Activated naive CD4-positive, alpha-beta T cell treated with anti-CD3 and anti-CD28 coated beads for 36 hours (primary cell): ENCODE results near the gene VSNL1. TPM values are rescaled to one million over a fixed set of nuclear protein-coding genes. Genes with fewer than 3 reads are reported as not detected.

Experiments
- CTCF ChIA-PET: fragments of 350-600 bp; sonication (Branson Sonifier 250); formaldehyde crosslinking; loops from one replicate; lab custom pipeline; 2021; ENCODE audit warnings: antibody characterized with exemption; lab: Charles Lee
- DNase-seq: peaks from one replicate; pipeline ENCODE4 v3.0.0-alpha.2; 2020
- H3K27ac Mint-ChIP-seq: one replicate; pipeline ENCODE4 v1.8.0; 2021; ENCODE audit warnings: mild to moderate bottlenecking, mixed read lengths
- H3K27me3 Mint-ChIP-seq: one replicate; pipeline ENCODE4 v1.8.0; 2021; ENCODE audit warnings: low read depth, mixed read lengths
- H3K36me3 Mint-ChIP-seq: one replicate; pipeline ENCODE4 v1.8.0; 2021; ENCODE audit warnings: low read depth, mixed read lengths
- H3K4me1 Mint-ChIP-seq: one replicate; pipeline ENCODE4 v1.8.0; 2021; ENCODE audit warnings: low read depth, mixed read lengths
- H3K4me3 Mint-ChIP-seq: one replicate; pipeline ENCODE4 v1.8.0; 2021; ENCODE audit warnings: mild to moderate bottlenecking, moderate library complexity, mixed read lengths
- H3K9me3 Mint-ChIP-seq: one replicate; pipeline ENCODE4 v1.8.0; 2021; ENCODE audit warnings: mixed read lengths
- intact Hi-C: fragments of 100-400 bp; cut with micrococcal nuclease; formaldehyde crosslinking; loops from one replicate; pipeline ENCODE4 v1.15.1; 2023
- total RNA-seq, 2 experiments: library from RNA; stranded (reverse); gene quantifications; one replicate each; pipeline ENCODE4 v1.2.3, GENCODE V29; 2021

VSNL1 gene
- total RNA-seq, 2 experiments from 2014 or later = not detected

GRCh38 chr2:17626986-17627385 is 86.5 kb downstream of the VSNL1 start:
- intact Hi-C loops = no loop called here
- Mint-ChIP-seq H3K27me3 (peaks cover 6% of the 10 kb centered on the region), H3K36me3 (no peaks in the 10 kb centered on the region), H3K4me1 (no peaks in the 10 kb centered on the region), H3K27ac (no peak overlapping the region), H3K9me3 (no peaks in the 10 kb centered on the region), H3K4me3 (no peak overlapping the region)
- no peak for DNase-seq
- CTCF ChIA-PET = no interaction called here

GRCh38 chr2:17627434-17627833 is 86.9 kb downstream of the VSNL1 start:
- Mint-ChIP-seq H3K4me3 (no peak overlapping the region), H3K27ac (no peak overlapping the region), H3K4me1 (no peaks in the 10 kb centered on the region), H3K27me3 (peaks cover 6% of the 10 kb centered on the region), H3K9me3 (no peaks in the 10 kb centered on the region), H3K36me3 (no peaks in the 10 kb centered on the region)
- no peak for DNase-seq
- intact Hi-C loops = no loop called here
- CTCF ChIA-PET = no interaction called here

- Mint-ChIP-seq H3K4me3 (no peak overlapping the region), H3K36me3 (no peaks in the 10 kb centered on the region), H3K9me3 (no peaks in the 10 kb centered on the region), H3K4me1 (no peaks in the 10 kb centered on the region), H3K27me3 (peaks cover 6% of the 10 kb centered on the region), H3K27ac (no peak overlapping the region)
- CTCF ChIA-PET = no interaction called here
- no peak for DNase-seq
- intact Hi-C loops = no loop called here
Measured at GRCh38 chr2:17628349-17629261, 88.1 kb downstream of the VSNL1 start.

GRCh38 chr2:17630089-17630488 is 89.6 kb downstream of the VSNL1 start:
- no peak overlapping the region for H3K27ac Mint-ChIP-seq
- no peak overlapping the region for H3K4me3 Mint-ChIP-seq
- no peaks in the 10 kb centered on the region for H3K9me3 Mint-ChIP-seq
- no peaks in the 10 kb centered on the region for H3K4me1 Mint-ChIP-seq
- DNase-seq = no peak
- no peaks in the 10 kb centered on the region for H3K36me3 Mint-ChIP-seq
- CTCF ChIA-PET = interaction anchor here (0.7 to 0.8 kb wide), 2 partner anchors 16 to 53 kb away, joined by 3 read pairs; no protein-coding TSS in a partner anchor
- peaks cover 4% of the 10 kb centered on the region for H3K27me3 Mint-ChIP-seq
- intact Hi-C loops = no loop called here

GRCh38 chr2:17634997-17635396 is 94.5 kb downstream of the VSNL1 start:
- Mint-ChIP-seq H3K27me3 (peaks cover 2% of the 10 kb centered on the region), H3K4me1 (no peaks in the 10 kb centered on the region), H3K36me3 (no peaks in the 10 kb centered on the region), H3K27ac (no peak overlapping the region), H3K4me3 (no peak overlapping the region), H3K9me3 (no peaks in the 10 kb centered on the region)
- intact Hi-C loops = no loop called here
- no peak for DNase-seq
- CTCF ChIA-PET = interaction anchor here (0.5 to 2.3 kb wide), 3 partner anchors 11 to 1870 kb away, joined by 3 to 8 read pairs (median 4); no protein-coding TSS in a partner anchor

GRCh38 chr2:17636257-17636656 is 95.8 kb downstream of the VSNL1 start:
- H3K27me3 Mint-ChIP-seq = peaks cover 2% of the 10 kb centered on the region
- intact Hi-C loops = no loop called here
- H3K36me3 Mint-ChIP-seq = no peaks in the 10 kb centered on the region
- H3K4me3 Mint-ChIP-seq = no peak overlapping the region
- DNase-seq = no peak
- CTCF ChIA-PET = interaction anchor here (1.0 kb wide), 1 partner anchor 10 kb away, joined by 3 read pairs; no protein-coding TSS in a partner anchor
- no peaks in the 10 kb centered on the region for H3K4me1 Mint-ChIP-seq
- no peaks in the 10 kb centered on the region for H3K9me3 Mint-ChIP-seq
- H3K27ac Mint-ChIP-seq = no peak overlapping the region

GRCh38 chr2:17637131-17637906 is 96.8 kb downstream of the VSNL1 start:
- H3K4me1 Mint-ChIP-seq = no peaks in the 10 kb centered on the region
- H3K36me3 Mint-ChIP-seq = no peaks in the 10 kb centered on the region
- intact Hi-C loops = no loop called here
- no peaks in the 10 kb centered on the region for H3K9me3 Mint-ChIP-seq
- H3K27me3 Mint-ChIP-seq = peaks cover 2% of the 10 kb centered on the region
- DNase-seq = no peak
- H3K27ac Mint-ChIP-seq = no peak overlapping the region
- H3K4me3 Mint-ChIP-seq = no peak overlapping the region
- CTCF ChIA-PET = interaction anchor here (0.6 to 1.1 kb wide), 2 partner anchors 8 to 12 kb away, joined by 3 to 4 read pairs; no protein-coding TSS in a partner anchor

- CTCF ChIA-PET = no interaction called here
- Mint-ChIP-seq H3K36me3 (no peaks in the 10 kb centered on the region), H3K9me3 (no peaks in the 10 kb centered on the region), H3K4me3 (no peak overlapping the region), H3K27ac (no peak overlapping the region), H3K4me1 (peaks cover 2% of the 10 kb centered on the region), H3K27me3 (peaks cover 2% of the 10 kb centered on the region)
- intact Hi-C loops = no loop called here
- DNase-seq = no peak
Measured at GRCh38 chr2:17638196-17638743, 97.8 kb downstream of the VSNL1 start.

GRCh38 chr2:17640406-17640805 is 99.9 kb downstream of the VSNL1 start:
- no peaks in the 10 kb centered on the region for H3K36me3 Mint-ChIP-seq
- H3K27ac Mint-ChIP-seq = no peak overlapping the region
- no peaks in the 10 kb centered on the region for H3K9me3 Mint-ChIP-seq
- H3K4me1 Mint-ChIP-seq = peaks cover 2% of the 10 kb centered on the region
- H3K27me3 Mint-ChIP-seq = peaks cover 2% of the 10 kb centered on the region
- no peak for DNase-seq
- H3K4me3 Mint-ChIP-seq = no peak overlapping the region
- intact Hi-C loops = loop anchor here (10.0 kb wide), 1 partner anchor 866 kb away; no protein-coding TSS in a partner anchor
- CTCF ChIA-PET = interaction anchor here (0.9 kb wide), 1 partner anchor 80 kb away, joined by 3 read pairs; no protein-coding TSS in a partner anchor

GRCh38 chr2:17643031-17643615 is 102.6 kb downstream of the VSNL1 start:
- CTCF ChIA-PET = interaction anchor here (0.7 to 5.0 kb wide), 2 partner anchors 29 to 77 kb away, joined by 3 to 59 read pairs; no protein-coding TSS in a partner anchor
- peaks cover 7% of the 10 kb centered on the region for H3K4me1 Mint-ChIP-seq
- H3K27me3 Mint-ChIP-seq = no peaks in the 10 kb centered on the region
- DNase-seq = peak; percentile 30
- no peaks in the 10 kb centered on the region for H3K36me3 Mint-ChIP-seq
- no peak overlapping the region for H3K4me3 Mint-ChIP-seq
- intact Hi-C loops = loop anchor here (10.0 kb wide), 1 partner anchor 868 kb away; no protein-coding TSS in a partner anchor
- no peak overlapping the region for H3K27ac Mint-ChIP-seq
- H3K9me3 Mint-ChIP-seq = no peaks in the 10 kb centered on the region

- intact Hi-C loops = loop anchor here (10.0 kb wide), 1 partner anchor 870 kb away; no protein-coding TSS in a partner anchor
- no peaks in the 10 kb centered on the region for H3K9me3 Mint-ChIP-seq
- peaks cover 7% of the 10 kb centered on the region for H3K4me1 Mint-ChIP-seq
- DNase-seq = no peak
- H3K4me3 Mint-ChIP-seq = no peak overlapping the region
- no peaks in the 10 kb centered on the region for H3K27me3 Mint-ChIP-seq
- CTCF ChIA-PET = interaction anchor here (0.7 to 5.0 kb wide), 10 partner anchors 8 to 56 kb away, joined by 3 to 59 read pairs (median 4); no protein-coding TSS in a partner anchor
- no peak overlapping the region for H3K27ac Mint-ChIP-seq
- H3K36me3 Mint-ChIP-seq = no peaks in the 10 kb centered on the region
Measured at GRCh38 chr2:17644997-17645720, 104.7 kb downstream of the VSNL1 start.
